OCI-LY3 (cell line): ENCODE results near the gene PHF21B.
"Not testable (repeated sequence)": the region's sequence is repeated elsewhere in the genome, so short reads cannot be mapped to it uniquely, and the experiment has no call there.

Source experiments
- CTCF ChIP-seq: fragments of 200-600, 300-600 bp; sonication (generic); IDR thresholded peaks from 2 replicates; pipeline ENCODE4 v1.5.1; 2014; ENCODE audit warnings: antibody characterized with exemption, low read length, low read depth
- EZH2phosphoT487 ChIP-seq: fragments of 200-600 bp; shearing (Covaris generic); IDR thresholded peaks from 2 replicates; pipeline ENCODE4 v1.6.1; 2018; ENCODE audit warnings: antibody characterized with exemption, mixed run types, low read depth

- TF ChIP-seq CTCF, EZH2phosphoT487: not testable (repeated sequence)
These were observed 151.0 kb downstream of the PHF21B start for GRCh38 chr22:44858819-44859218.
